IgD-negative memory B cell (primary cell): ENCODE measurements around the gene DPP7. TPM values are rescaled to one million over a fixed set of nuclear protein-coding genes. Genes with fewer than 3 reads are reported as not detected.

ENCODE experiments used
- polyA plus RNA-seq: library from polyadenylated mRNA; unstranded; fragments of 300-500 nt; fragmentation: Illumina TruSeq; gene quantifications from one replicate; pipeline ENCODE4 v1.2.3, GENCODE V29; 2021

The DPP7 gene
- polyA plus RNA-seq, 1 donor from 2014 or later = 110 TPM

Other genes starting within 250 kb of the DPP7 start
- 378 TPM for gene EDF1, start 248.4 kb downstream of the DPP7 start, polyA plus RNA-seq
- 42.8 TPM for gene TRAF2, start 228.2 kb downstream of the DPP7 start, polyA plus RNA-seq
- gene FBXW5, start 170.0 kb downstream of the DPP7 start, polyA plus RNA-seq = 108 TPM
- gene C8G, start 169.5 kb downstream of the DPP7 start, polyA plus RNA-seq = not detected
- not detected for gene LCN12, start 162.5 kb downstream of the DPP7 start, polyA plus RNA-seq
- not detected for gene PTGDS, start 137.2 kb downstream of the DPP7 start, polyA plus RNA-seq
- gene LCNL1, start 131.7 kb downstream of the DPP7 start, polyA plus RNA-seq = not detected
- 64.3 TPM for gene PAXX, start 122.3 kb downstream of the DPP7 start, polyA plus RNA-seq
- 3.5 TPM for gene CLIC3, start 118.2 kb downstream of the DPP7 start, polyA plus RNA-seq
- 3.9 TPM for gene ABCA2, start 86.5 kb downstream of the DPP7 start, polyA plus RNA-seq
- 26.6 TPM for gene FUT7, start 82.6 kb downstream of the DPP7 start, polyA plus RNA-seq
- 2.0 TPM for gene NPDC1, start 68.6 kb downstream of the DPP7 start, polyA plus RNA-seq
- not detected for gene ENTPD2, start 60.7 kb downstream of the DPP7 start, polyA plus RNA-seq
- gene SAPCD2, start 44.2 kb downstream of the DPP7 start, polyA plus RNA-seq = 0.38 TPM
- gene UAP1L1, start 37.2 kb downstream of the DPP7 start, polyA plus RNA-seq = 3.0 TPM
- 27.5 TPM for gene MAN1B1, start 27.7 kb downstream of the DPP7 start, polyA plus RNA-seq
- gene GRIN1, start 24.4 kb upstream of the DPP7 start, polyA plus RNA-seq = not detected
- not detected for gene LRRC26, start 55.3 kb upstream of the DPP7 start, polyA plus RNA-seq
- not detected for gene TMEM210, start 57.3 kb upstream of the DPP7 start, polyA plus RNA-seq
- 6.2 TPM for gene ANAPC2, start 73.8 kb upstream of the DPP7 start, polyA plus RNA-seq
- gene SSNA1, start 73.9 kb upstream of the DPP7 start, polyA plus RNA-seq = 139 TPM
- gene TPRN, start 86.0 kb upstream of the DPP7 start, polyA plus RNA-seq = 0.66 TPM
- 106 TPM for gene TMEM203, start 90.9 kb upstream of the DPP7 start, polyA plus RNA-seq
- 7.6 TPM for gene NDOR1, start 91.0 kb upstream of the DPP7 start, polyA plus RNA-seq
- gene RNF208, start 107.5 kb upstream of the DPP7 start, polyA plus RNA-seq = not detected
- not detected for gene CYSRT1, start 110.4 kb upstream of the DPP7 start, polyA plus RNA-seq
- gene RNF224, start 112.8 kb upstream of the DPP7 start, polyA plus RNA-seq = not detected
- gene SLC34A3, start 116.2 kb upstream of the DPP7 start, polyA plus RNA-seq = not detected
- 88.4 TPM for gene TUBB4B, start 126.6 kb upstream of the DPP7 start, polyA plus RNA-seq
- gene STPG3, start 136.6 kb upstream of the DPP7 start, polyA plus RNA-seq = not detected
- 34.2 TPM for gene NELFB, start 140.6 kb upstream of the DPP7 start, polyA plus RNA-seq
- 8.9 TPM for gene TOR4A, start 163.0 kb upstream of the DPP7 start, polyA plus RNA-seq
- not detected for gene NRARP, start 187.5 kb upstream of the DPP7 start, polyA plus RNA-seq